Activated naive CD8-positive, alpha-beta T cell treated with anti-CD3 and anti-CD28 coated beads, Interleukin-2, amount 50 U/mL, for 24 hours (primary cell): ENCODE measurements around the gene MMP24.
"Not testable (repeated sequence)": the region's sequence is repeated elsewhere in the genome, so short reads cannot be mapped to it uniquely, and the experiment has no call there.

Source experiments
- ATAC-seq: fragments of 150-1000 bp; cut with Tn5 transposase; one replicate; pipeline ENCODE4 v1.10.0; 2021
- DNase-seq: peaks from one replicate; pipeline ENCODE4 v3.0.0; 2021
- H3K27ac Mint-ChIP-seq: one replicate; pipeline ENCODE4 v1.8.0; 2021; ENCODE audit warnings: mild to moderate bottlenecking, mixed read lengths
- H3K27me3 Mint-ChIP-seq: one replicate; pipeline ENCODE4 v1.8.0; 2021; ENCODE audit warnings: mixed read lengths
- H3K36me3 Mint-ChIP-seq: one replicate; pipeline ENCODE4 v1.8.0; 2021; ENCODE audit warnings: low read depth, mixed read lengths
- H3K4me1 Mint-ChIP-seq: one replicate; pipeline ENCODE4 v1.8.0; 2021; ENCODE audit warnings: mixed read lengths
- H3K4me3 Mint-ChIP-seq: one replicate; pipeline ENCODE4 v1.8.0; 2021; ENCODE audit warnings: mild to moderate bottlenecking, moderate library complexity, mixed read lengths
- H3K9me3 Mint-ChIP-seq: one replicate; pipeline ENCODE4 v1.8.0; 2021; ENCODE audit warnings: mixed read lengths

MMP24 gene

GRCh38 chr20:35226126-35226883, at the start of gene MMP24:
TSS of gene MMP24 (plus strand) at chr20:35226690. CDS start at chr20:35226739, 49 bp downstream.
- H3K9me3 Mint-ChIP-seq = no peaks in the 10 kb centered on the region
- peaks cover 24% of the 10 kb centered on the region for H3K27me3 Mint-ChIP-seq
- ATAC-seq (no peak), DNase-seq (no peak)
- H3K4me3 Mint-ChIP-seq = peak within 1 kb of the TSS; percentile 65
- H3K27ac Mint-ChIP-seq = no peak within 1 kb of the TSS
- H3K4me1 Mint-ChIP-seq = peaks cover 6% of the 10 kb centered on the region
- H3K36me3 Mint-ChIP-seq = peaks cover 3% of the 10 kb centered on the region

GRCh38 chr20:35179292-35180212, 46.9 kb upstream of the MMP24 start:
- no peak for ATAC-seq
- Mint-ChIP-seq H3K4me3 (no peak overlapping the region), H3K9me3 (no peaks in the 10 kb centered on the region), H3K27ac (no peak overlapping the region), H3K27me3 (no peaks in the 10 kb centered on the region), H3K36me3 (peaks cover 5% of the 10 kb centered on the region), H3K4me1 (no peaks in the 10 kb centered on the region)
- no peak for DNase-seq

GRCh38 chr20:35180266-35180665, 46.2 kb upstream of the MMP24 start:
- H3K4me3 Mint-ChIP-seq = no peak overlapping the region
- H3K9me3 Mint-ChIP-seq = no peaks in the 10 kb centered on the region
- DNase-seq = no peak
- ATAC-seq = no peak
- H3K4me1 Mint-ChIP-seq = no peaks in the 10 kb centered on the region
- H3K36me3 Mint-ChIP-seq = peaks cover 5% of the 10 kb centered on the region
- H3K27ac Mint-ChIP-seq = no peak overlapping the region
- H3K27me3 Mint-ChIP-seq = no peaks in the 10 kb centered on the region

DNA sequence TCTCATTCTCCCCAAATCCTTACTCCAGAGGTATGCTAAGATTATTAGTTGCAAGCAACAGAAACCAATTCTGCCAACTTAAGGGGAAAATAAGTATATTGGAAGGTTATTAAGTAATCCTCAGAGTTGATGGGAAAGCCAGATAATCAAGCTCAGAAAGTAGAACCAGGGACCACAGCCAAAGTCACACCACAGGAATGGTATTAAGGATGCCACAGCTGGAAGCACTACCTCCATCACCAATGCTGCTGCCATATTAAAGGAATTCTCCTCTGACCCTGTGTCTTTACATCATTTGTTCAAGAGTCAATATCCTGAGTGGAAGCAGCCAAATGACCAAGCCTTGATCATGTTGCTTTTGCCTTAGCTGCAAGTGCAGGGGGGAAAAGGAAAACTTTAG, 44.8 kb upstream of the MMP24 start:
- no peak overlapping the region for H3K4me3 Mint-ChIP-seq
- peaks cover 5% of the 10 kb centered on the region for H3K36me3 Mint-ChIP-seq
- H3K27ac Mint-ChIP-seq = no peak overlapping the region
- DNase-seq = no peak
- H3K4me1 Mint-ChIP-seq = no peaks in the 10 kb centered on the region
- no peak for ATAC-seq
- no peaks in the 10 kb centered on the region for H3K27me3 Mint-ChIP-seq
- no peaks in the 10 kb centered on the region for H3K9me3 Mint-ChIP-seq

- H3K27me3 Mint-ChIP-seq, ATAC-seq, H3K9me3 Mint-ChIP-seq, H3K4me3 Mint-ChIP-seq, H3K36me3 Mint-ChIP-seq, H3K27ac Mint-ChIP-seq, H3K4me1 Mint-ChIP-seq, DNase-seq: not testable (repeated sequence)
Observed at GRCh38 chr20:35186691-35187289, 39.7 kb upstream of the MMP24 start.

GRCh38 chr20:35187584-35188190, 38.8 kb upstream of the MMP24 start:
- ATAC-seq (no peak), DNase-seq (no peak)
- no peaks in the 10 kb centered on the region for H3K9me3 Mint-ChIP-seq
- H3K36me3 Mint-ChIP-seq = no peaks in the 10 kb centered on the region
- H3K4me1 Mint-ChIP-seq = no peaks in the 10 kb centered on the region
- H3K27me3 Mint-ChIP-seq = no peaks in the 10 kb centered on the region
- no peak overlapping the region for H3K27ac Mint-ChIP-seq
- H3K4me3 Mint-ChIP-seq = no peak overlapping the region

GRCh38 chr20:35189223-35189622, 37.3 kb upstream of the MMP24 start:
- not testable (repeated sequence) for H3K4me1 Mint-ChIP-seq, DNase-seq, ATAC-seq, H3K4me3 Mint-ChIP-seq, H3K36me3 Mint-ChIP-seq, H3K27ac Mint-ChIP-seq, H3K27me3 Mint-ChIP-seq, H3K9me3 Mint-ChIP-seq

DNA sequence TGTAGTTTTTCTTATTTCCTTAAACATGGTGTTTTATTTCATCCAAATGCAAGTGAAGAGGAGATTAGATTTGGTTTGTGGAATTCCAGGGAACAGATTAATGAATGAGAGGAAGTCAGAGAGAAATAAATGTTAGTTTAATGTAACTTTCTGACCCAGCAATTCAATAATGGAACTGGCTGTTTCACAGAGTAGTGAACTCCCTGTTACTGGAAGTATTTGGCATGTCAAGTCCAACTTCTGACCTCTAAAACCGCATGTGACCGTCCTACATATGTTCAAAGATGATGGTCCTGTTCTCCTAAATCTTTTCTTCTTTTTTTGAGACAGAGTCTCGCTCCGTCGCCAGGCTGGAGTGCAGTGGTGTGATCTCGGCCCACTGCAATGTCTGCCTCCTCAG, 35.9 kb upstream of the MMP24 start:
- H3K4me1 Mint-ChIP-seq = no peaks in the 10 kb centered on the region
- H3K4me3 Mint-ChIP-seq = no peak overlapping the region
- H3K36me3 Mint-ChIP-seq = peaks cover 5% of the 10 kb centered on the region
- H3K27me3 Mint-ChIP-seq = no peaks in the 10 kb centered on the region
- DNase-seq (no peak), ATAC-seq (no peak)
- peaks cover 6% of the 10 kb centered on the region for H3K9me3 Mint-ChIP-seq
- no peak overlapping the region for H3K27ac Mint-ChIP-seq

DNA sequence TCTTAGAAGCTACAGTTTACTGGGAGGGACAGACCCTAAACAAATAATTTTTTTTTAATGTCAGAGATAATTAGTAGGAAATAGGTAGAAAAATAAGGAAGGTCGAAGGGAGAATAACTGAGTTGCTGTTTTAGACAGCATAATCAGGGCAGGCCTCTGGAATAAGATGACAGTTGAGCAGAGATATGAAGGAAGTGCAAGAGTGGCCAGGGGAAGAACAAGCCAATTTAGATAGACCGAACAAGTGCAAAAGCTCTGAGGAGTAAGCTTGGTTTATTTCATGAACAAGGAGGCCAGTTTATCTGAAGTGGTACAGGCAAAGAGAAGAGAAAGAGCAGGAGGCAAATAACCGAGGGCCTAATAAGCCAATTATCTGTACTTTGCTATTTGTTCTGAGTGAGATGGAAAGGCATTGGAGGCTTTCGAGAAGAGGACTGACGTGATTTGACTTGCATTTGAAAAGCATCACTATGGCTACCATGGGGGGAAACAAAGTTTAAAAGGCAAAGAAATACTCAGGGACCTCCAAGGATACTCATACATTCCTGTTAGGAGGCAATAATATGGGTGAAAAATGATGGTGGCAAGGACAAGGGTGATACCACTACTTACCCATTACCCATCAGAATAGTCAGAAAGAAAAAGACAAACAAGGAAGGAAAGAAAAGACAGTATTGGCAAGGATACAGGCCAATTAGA, 34.9 kb upstream of the MMP24 start:
- H3K27ac Mint-ChIP-seq = no peak overlapping the region

DNA sequence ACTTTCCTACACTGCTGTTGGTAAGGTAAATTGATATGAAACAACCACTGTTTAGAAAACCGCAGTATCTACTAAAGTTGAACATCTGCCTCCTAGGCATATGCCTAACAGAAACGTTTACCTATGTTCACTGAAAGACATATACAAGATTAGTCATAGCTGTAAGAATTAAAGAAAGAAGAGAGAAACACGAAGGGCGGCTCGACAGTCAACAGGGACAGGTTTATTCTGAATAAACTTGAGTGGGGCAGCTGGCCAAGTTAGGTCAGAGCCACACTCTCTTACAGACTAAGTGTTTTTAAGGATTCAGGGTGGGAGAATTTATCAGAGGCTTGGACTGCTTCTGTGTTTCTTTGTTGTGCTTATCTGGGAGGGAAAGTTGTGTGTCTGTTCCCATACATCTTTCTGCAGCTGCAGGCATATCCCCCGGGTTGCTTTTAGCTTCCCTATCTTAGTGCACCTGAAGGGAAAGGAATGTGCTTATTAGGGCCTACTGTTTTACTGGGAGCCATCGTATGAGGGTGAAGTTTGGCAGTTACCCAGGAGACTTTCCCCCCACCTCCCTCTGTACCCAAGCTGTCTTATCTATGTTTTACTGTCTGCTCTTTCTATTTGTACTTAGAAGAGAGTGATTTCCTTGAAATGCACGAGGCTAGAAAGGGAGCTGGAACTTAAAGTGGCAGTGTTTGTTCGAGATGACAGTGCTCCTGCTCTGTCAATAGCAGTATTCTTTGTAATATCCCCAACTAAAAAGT, 34.2 kb upstream of the MMP24 start:
- no peaks in the 10 kb centered on the region for H3K4me1 Mint-ChIP-seq
- ATAC-seq = no peak
- peaks cover 17% of the 10 kb centered on the region for H3K36me3 Mint-ChIP-seq

More for the DNA sequence above, 34.9 kb upstream of the MMP24 start:
- no peaks in the 10 kb centered on the region for H3K27me3 Mint-ChIP-seq
- DNase-seq (no peak), ATAC-seq (no peak)
- no peak overlapping the region for H3K4me3 Mint-ChIP-seq
- peaks cover 10% of the 10 kb centered on the region for H3K9me3 Mint-ChIP-seq
- H3K4me1 Mint-ChIP-seq = no peaks in the 10 kb centered on the region
- H3K36me3 Mint-ChIP-seq = peaks cover 10% of the 10 kb centered on the region

GRCh38 chr20:35193031-35193791, 33.3 kb upstream of the MMP24 start:
- not testable (repeated sequence) for DNase-seq, H3K4me3 Mint-ChIP-seq, H3K27ac Mint-ChIP-seq, H3K27me3 Mint-ChIP-seq, ATAC-seq, H3K4me1 Mint-ChIP-seq
- Mint-ChIP-seq H3K9me3 (peaks cover 18% of the 10 kb centered on the region), H3K36me3 (peaks cover 18% of the 10 kb centered on the region)

More for the DNA sequence above, 34.2 kb upstream of the MMP24 start:
- Mint-ChIP-seq H3K27ac (no peak overlapping the region), H3K4me3 (no peak overlapping the region), H3K9me3 (peaks cover 17% of the 10 kb centered on the region), H3K27me3 (no peaks in the 10 kb centered on the region)
- DNase-seq = no peak

- Mint-ChIP-seq H3K27ac (no peak overlapping the region), H3K36me3 (peaks cover 21% of the 10 kb centered on the region), H3K4me1 (no peaks in the 10 kb centered on the region), H3K9me3 (peaks cover 18% of the 10 kb centered on the region), H3K4me3 (no peak overlapping the region), H3K27me3 (no peaks in the 10 kb centered on the region)
- ATAC-seq (no peak), DNase-seq (no peak)
Observed at GRCh38 chr20:35196313-35196712, 30.2 kb upstream of the MMP24 start.

- Mint-ChIP-seq H3K4me3 (no peak overlapping the region), H3K27me3 (no peaks in the 10 kb centered on the region), H3K9me3 (peaks cover 16% of the 10 kb centered on the region), H3K36me3 (peaks cover 20% of the 10 kb centered on the region), H3K4me1 (no peaks in the 10 kb centered on the region), H3K27ac (no peak overlapping the region)
- ATAC-seq = no peak
- no peak for DNase-seq
Observed at GRCh38 chr20:35199740-35200139, 26.8 kb upstream of the MMP24 start.
